HFF-Myc (cell line): ENCODE measurements around the gene OTUD4.
"Not testable (repeated sequence)": the region's sequence is repeated elsewhere in the genome, so short reads cannot be mapped to it uniquely, and the experiment has no call there.

Experiments used
- DNase-seq: peaks from one replicate; pipeline ENCODE4 v3.0.0-alpha.2; 2011; ENCODE audit warnings: low read depth; ENCODE audit errors: extremely low read depth
- H3K4me3 ChIP-seq: replicated peaks from 2 replicates; pipeline ENCODE4 v1.5.1; 2011; ENCODE audit warnings: low read depth, mild to moderate bottlenecking, control low read depth, low read length
- CTCF ChIP-seq: IDR thresholded peaks from 2 replicates; pipeline ENCODE4 v1.5.1; 2012; ENCODE audit warnings: mild to moderate bottlenecking, low read depth, low read length, control low read depth; ENCODE audit errors: missing control alignments

OTUD4 gene, protein sequence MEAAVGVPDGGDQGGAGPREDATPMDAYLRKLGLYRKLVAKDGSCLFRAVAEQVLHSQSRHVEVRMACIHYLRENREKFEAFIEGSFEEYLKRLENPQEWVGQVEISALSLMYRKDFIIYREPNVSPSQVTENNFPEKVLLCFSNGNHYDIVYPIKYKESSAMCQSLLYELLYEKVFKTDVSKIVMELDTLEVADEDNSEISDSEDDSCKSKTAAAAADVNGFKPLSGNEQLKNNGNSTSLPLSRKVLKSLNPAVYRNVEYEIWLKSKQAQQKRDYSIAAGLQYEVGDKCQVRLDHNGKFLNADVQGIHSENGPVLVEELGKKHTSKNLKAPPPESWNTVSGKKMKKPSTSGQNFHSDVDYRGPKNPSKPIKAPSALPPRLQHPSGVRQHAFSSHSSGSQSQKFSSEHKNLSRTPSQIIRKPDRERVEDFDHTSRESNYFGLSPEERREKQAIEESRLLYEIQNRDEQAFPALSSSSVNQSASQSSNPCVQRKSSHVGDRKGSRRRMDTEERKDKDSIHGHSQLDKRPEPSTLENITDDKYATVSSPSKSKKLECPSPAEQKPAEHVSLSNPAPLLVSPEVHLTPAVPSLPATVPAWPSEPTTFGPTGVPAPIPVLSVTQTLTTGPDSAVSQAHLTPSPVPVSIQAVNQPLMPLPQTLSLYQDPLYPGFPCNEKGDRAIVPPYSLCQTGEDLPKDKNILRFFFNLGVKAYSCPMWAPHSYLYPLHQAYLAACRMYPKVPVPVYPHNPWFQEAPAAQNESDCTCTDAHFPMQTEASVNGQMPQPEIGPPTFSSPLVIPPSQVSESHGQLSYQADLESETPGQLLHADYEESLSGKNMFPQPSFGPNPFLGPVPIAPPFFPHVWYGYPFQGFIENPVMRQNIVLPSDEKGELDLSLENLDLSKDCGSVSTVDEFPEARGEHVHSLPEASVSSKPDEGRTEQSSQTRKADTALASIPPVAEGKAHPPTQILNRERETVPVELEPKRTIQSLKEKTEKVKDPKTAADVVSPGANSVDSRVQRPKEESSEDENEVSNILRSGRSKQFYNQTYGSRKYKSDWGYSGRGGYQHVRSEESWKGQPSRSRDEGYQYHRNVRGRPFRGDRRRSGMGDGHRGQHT

GRCh38 chr4:145180298-145181090 lies at the start of gene OTUD4:
OTUD4 (minus strand) TSS chr4:145180589; CDS start chr4:145179973, 616 bp downstream.
- DNase-seq, result peak; percentile 75
- TF ChIP-seq CTCF, result no peak
- peak within 1 kb of the TSS; percentile 89 for H3K4me3 ChIP-seq

DNA sequence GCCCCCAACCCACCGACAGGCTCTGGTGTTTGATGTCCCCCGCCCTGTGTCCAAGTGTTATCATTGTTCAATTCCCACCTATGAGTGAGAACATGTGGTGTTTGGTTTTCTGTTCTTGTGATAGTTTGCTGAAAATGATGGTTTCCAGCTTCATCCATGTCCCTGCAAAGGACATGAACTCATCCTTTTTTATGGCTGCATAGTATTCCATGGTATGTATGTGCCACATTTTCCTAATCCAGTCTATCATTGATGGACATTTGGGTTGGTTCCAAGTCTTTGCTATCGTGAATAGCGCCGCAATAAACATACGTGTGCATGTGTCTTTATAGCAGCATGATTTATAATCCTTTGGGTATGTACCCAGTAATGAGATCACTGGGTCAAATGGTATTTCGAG lies 42.8 kb upstream of the OTUD4 start:
- DNase-seq, H3K4me3 ChIP-seq: not testable (repeated sequence)

- not testable (repeated sequence) for H3K4me3 ChIP-seq, DNase-seq
These were observed 41.1 kb upstream of the OTUD4 start for GRCh38 chr4:145221529-145221928.

DNA sequence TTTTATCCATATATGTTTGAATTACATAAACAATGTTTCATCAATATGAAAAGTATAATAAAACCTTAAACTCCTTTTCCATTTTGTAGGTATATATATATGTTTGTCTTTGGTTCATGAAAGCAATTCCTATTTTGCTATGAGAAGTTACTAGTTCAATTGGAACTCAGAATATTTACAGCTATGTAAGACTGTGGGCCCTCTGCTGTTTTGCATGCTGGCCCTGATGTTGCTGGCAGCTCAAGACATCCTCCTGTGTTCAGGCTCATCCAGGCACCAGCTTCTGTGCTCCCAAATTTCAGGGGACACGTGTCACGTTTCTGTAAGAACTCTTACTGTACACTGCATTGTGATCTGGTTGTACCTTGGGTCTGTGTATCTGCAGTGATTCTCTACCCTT lies 38.7 kb upstream of the OTUD4 start:
- TF ChIP-seq CTCF, result no peak
- no peak overlapping the region for H3K4me3 ChIP-seq
- DNase-seq, result no peak

DNA sequence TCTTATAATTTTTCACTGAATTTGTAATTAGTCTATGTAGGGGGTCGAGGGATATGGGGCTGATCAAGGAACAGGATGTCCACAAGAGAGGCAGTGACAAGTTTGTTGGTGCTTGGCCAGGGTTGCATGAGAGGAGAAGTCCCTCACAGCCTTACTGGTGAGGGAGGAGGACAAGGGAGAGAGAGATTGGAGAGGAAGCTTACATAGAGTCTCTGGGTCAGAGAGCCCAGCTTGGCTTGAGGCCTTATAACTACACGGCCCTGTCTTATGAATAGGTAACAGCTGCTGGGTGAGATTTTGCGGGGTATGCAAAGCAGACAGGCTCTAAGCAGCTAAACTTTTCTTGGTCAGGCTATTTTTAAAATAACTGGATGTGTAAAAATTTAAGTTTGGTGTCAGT lies 37.9 kb upstream of the OTUD4 start:
- TF ChIP-seq CTCF, result no peak
- DNase-seq, result no peak
- no peak overlapping the region for H3K4me3 ChIP-seq

- DNase-seq, result no peak
- TF ChIP-seq CTCF, result no peak
- H3K4me3 ChIP-seq, result no peak overlapping the region
These were observed 37.0 kb upstream of the OTUD4 start for GRCh38 chr4:145217349-145217748.

GRCh38 chr4:145216535-145216934 lies 36.1 kb upstream of the OTUD4 start:
- no peak for DNase-seq
- TF ChIP-seq CTCF, result peak; percentile 49
- no peak overlapping the region for H3K4me3 ChIP-seq
